HG03196 (cell line): Measurements from ENCODE around the gene C21orf91.
A peak's percentile ranks its signal among the peaks of the same experiment; 100 is the strongest.

Source experiments
- ATAC-seq: cut with Tn5 transposase; IDR thresholded peaks from one replicate; pipeline ENCODE4 v1.9.1; 2021; ENCODE audit not compliant: unreplicated experiment

The C21orf91 gene

GRCh38 chr21:17819114-17819876 is at the start of gene C21orf91:
Gene C21orf91 (minus strand): TSS chr21:17819356. CDS start chr21:17818318, 1,038 bp downstream.
- peak; percentile 87 for ATAC-seq

DNA sequence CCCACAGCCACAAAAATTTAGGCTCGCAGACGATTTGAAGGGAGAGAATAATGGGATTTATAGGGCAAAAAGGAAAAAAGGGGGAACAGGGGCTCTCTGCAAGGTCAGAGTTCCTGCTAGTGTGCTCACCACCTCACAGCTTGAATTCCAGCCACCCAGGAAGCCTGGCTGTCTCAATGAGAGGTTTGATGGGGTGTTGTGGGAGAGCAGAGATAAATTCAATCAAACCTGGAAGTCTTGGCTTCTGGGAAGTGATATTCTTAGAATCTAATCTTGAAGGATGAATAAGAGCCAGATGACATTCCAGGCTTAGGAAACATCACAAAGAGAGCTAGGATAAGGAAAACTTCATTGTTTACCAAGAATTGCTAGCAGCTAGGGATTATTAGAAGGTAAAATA is 47.4 kb upstream of the C21orf91 start:
- no peak for ATAC-seq

DNA sequence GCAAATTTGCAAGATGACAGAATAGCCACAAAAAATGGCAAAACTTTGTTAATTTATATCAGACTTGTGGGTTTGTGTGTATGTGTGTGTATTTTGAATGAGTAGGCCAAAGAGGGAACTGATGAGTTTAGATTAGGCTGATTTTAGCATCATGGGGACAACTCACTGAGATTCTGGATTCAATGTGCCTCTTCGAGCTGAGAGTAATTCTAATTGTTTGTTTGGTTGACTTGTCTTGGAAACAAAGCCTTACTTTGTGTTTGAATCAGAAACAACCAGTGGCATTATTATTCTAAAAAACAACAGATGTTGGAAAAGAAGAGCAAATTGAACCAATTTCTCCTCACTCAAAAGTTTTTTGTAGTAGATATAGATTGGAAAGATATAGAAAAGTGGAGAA is 40.5 kb upstream of the C21orf91 start:
- no peak for ATAC-seq

DNA sequence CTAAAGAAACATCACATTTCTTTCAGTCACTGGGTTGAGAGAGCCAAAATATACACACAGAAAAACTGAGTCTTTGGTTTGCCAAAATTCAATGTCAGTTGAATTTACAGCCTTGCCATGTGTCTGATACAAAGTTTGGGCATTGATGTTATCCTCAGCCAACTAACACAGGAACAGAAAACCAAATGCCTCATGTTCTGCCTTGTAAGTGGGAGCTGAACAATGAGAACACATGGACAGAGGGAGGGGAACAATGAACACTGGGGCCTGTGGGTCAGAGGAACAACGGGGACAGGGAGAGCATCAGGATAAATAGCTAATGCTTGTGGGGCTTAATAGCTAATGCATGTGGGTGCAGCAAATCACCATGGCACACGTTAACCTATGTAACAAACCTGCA is 39.6 kb upstream of the C21orf91 start:
- ATAC-seq: no peak

DNA sequence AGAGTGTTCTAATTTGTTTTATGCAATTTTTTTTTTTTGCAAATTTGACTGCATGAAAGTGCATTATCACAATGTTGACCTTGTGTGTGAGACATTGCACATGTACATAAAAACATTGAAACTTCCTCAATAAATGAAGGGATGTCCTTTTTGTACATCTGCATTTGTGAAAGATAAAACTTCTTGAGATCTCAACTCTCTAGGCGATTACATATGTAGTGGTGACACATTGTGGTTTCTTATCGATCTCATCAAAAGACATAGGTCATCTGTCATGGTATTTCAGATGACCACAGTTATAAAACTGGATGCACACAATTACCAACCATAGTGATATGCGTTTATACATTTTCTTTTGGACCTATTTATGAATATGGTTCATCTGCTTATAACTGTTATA is 35.6 kb upstream of the C21orf91 start:
- ATAC-seq: no peak

- ATAC-seq: no peak
These were observed 34.5 kb upstream of the C21orf91 start for GRCh38 chr21:17853393-17854275.

DNA sequence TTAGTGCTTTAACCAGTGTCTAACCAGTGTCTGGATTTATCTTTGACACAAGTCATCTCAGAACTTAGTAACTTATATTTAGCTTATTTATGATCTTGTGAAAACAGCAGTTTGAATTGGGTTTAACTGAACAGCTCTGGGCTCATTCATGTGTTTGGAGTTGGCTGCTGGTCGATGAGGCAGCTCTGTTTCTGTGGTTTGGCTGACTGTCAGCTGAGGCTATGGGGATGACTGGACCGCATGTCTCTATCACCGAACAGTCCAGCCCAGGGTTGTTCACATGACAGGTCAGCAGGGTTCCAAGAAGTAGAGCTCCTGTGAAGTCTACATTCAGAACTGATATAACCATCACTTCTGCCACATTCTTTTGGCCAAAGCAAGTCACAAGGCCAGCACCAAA is 29.1 kb upstream of the C21orf91 start:
- peak; percentile 83 for ATAC-seq

DNA sequence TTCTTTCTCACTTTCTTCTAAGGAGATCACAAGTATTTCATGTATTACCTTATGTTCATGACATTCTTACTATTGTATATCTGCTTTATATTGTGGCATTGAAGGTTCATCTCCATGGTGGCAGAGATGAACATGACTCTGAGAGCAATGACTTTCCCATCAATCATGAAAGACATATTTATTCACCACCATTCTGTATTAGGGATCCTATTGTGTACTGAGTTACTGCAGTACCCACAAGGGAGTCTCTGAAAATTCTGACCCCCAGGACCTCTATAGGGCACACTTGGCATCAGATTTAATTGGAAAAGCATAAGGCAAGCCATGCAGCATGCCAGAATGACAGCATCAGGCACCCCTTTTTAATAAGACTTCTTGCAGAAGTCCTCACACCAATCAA is 21.9 kb upstream of the C21orf91 start:
- no peak for ATAC-seq

- ATAC-seq: no peak
These were observed 15.6 kb upstream of the C21orf91 start for GRCh38 chr21:17834639-17835354.

DNA sequence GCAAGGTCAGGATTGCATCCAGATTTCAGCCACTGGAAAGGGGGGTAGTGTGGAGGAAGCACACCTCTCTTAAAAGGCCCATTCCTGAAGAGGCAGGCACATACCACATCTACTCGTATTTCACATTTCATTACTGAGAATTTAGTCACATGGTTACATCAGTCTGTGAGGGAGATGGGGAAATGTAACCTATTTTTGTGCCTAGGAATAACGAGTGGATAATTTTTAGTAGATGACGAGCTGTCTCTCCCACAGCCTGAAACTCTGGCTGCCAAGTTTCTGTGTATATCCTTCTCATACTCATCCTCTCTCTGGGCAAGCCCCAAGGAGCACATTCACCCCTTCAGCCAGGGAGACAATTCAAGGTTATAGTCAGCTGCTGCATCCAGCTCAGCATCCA is 10.3 kb upstream of the C21orf91 start:
- ATAC-seq: no peak

- no peak for ATAC-seq
These were observed 9.1 kb upstream of the C21orf91 start for GRCh38 chr21:17828223-17828622.

- ATAC-seq: no peak
These were observed 4.7 kb upstream of the C21orf91 start for GRCh38 chr21:17823846-17824245.

GRCh38 chr21:17821121-17821520 is 2.0 kb upstream of the C21orf91 start:
- no peak for ATAC-seq

- ATAC-seq: peak; percentile 65
These were observed 697 bp upstream of the C21orf91 start for GRCh38 chr21:17819877-17820229.

GRCh38 chr21:17818186-17819113 is 706 bp downstream of the C21orf91 start:
- ATAC-seq: peak; percentile 26

- ATAC-seq: no peak
These were observed 5.8 kb downstream of the C21orf91 start for GRCh38 chr21:17813353-17813752.

- ATAC-seq: no peak
These were observed 13.2 kb downstream of the C21orf91 start for GRCh38 chr21:17805966-17806365.

DNA sequence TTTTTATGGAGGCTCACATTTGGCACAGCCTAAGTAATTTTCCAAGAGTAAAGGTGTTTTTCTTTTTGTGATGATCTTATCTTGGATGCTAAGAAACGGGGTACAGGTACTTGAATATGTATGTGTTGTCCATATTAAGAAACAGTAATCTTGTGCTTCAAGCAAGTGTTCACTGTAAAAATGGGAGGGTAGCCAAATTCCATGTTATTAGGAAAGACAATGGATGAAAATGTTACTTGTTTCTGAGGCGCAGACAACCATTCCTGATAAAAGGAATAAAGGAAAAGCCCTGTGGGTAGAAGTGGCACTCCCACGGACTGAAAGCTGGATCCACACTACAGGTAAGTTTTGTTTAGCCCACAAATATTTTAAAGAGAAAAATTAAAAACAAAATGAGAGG is 15.6 kb downstream of the C21orf91 start:
- ATAC-seq: no peak

- ATAC-seq: no peak
These were observed 16.6 kb downstream of the C21orf91 start for GRCh38 chr21:17802572-17802971.

DNA sequence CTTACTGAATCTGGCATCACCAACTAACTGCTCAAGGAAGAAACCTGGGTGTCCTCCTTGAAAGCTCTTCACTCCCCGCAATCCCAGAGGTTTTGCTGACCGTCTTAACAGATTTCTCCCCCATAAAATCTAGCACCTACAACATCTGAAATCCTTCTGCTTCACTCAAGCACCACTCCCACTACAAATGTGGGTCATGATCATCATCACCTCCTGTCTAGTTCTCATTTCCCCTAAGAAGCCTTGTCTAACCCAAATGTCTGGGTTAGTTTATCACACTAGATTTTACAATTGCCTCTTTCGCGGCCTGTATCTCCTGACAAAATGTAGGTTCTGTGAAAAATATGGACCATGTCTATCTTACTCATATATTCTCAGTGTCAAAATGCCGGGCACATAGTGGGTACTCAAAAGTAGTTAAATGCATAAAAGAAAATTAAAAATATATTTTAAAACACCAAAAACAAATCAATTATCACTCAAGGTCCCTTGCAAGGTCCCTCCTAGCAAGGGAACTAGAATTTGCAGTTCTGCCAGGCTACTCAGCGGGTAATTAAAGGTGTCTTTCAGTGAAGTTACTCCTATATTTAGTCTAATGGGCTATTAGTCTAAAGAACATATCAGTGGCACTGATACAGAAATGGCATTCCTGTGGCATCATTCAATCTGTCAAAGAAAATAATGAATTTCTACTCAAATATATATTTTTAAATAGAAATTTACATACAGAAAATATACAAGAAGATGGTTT is 19.6 kb downstream of the C21orf91 start:
- no peak for ATAC-seq
